GM21723 (cell line): ENCODE results near the gene APEH.

Experiments
- ATAC-seq: cut with Tn5 transposase; IDR thresholded peaks from one replicate; pipeline ENCODE4 v1.9.1; 2021; ENCODE audit warnings: mild to moderate bottlenecking, moderate library complexity; ENCODE audit not compliant: unreplicated experiment

The APEH gene

DNA sequence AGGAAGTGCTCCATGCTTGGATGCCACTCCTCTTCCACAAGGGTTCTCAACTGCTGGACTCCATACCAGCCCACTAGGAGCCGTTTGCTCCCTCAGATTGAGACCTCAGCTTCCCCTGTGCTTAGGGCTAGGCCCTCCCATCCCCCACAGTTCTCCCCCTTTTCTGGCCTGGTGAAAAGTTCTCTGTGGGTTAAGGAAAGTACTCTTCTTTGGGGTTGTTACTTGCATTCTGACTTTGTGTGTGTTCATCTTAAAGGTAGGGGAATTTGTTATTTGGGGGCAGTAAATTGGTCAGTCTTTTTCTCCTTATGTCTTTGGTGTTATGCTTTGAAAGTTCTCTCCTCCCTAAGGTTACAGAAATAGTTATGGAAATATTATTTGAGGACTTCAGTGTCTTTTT lies 24.0 kb upstream of the APEH start:
- no peak for ATAC-seq

DNA sequence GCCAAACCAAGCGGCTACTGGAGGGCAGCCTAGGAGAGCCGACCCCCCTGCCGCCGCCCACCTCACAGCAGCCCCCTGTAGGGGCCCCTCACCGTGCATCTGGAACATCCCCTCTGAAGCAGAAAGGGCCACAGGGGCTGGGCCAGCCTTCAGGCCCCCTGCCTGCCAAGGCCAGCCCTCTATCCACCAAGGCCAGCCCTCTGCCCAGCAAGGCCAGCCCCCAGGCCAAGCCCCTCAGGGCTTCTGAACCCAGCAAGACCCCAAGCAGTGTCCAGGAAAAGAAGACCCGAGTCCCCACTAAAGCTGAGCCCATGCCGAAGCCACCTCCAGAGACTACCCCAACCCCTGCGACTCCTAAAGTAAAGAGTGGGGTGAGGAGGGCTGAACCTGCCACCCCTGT lies 23.5 kb upstream of the APEH start:
- ATAC-seq: no peak

DNA sequence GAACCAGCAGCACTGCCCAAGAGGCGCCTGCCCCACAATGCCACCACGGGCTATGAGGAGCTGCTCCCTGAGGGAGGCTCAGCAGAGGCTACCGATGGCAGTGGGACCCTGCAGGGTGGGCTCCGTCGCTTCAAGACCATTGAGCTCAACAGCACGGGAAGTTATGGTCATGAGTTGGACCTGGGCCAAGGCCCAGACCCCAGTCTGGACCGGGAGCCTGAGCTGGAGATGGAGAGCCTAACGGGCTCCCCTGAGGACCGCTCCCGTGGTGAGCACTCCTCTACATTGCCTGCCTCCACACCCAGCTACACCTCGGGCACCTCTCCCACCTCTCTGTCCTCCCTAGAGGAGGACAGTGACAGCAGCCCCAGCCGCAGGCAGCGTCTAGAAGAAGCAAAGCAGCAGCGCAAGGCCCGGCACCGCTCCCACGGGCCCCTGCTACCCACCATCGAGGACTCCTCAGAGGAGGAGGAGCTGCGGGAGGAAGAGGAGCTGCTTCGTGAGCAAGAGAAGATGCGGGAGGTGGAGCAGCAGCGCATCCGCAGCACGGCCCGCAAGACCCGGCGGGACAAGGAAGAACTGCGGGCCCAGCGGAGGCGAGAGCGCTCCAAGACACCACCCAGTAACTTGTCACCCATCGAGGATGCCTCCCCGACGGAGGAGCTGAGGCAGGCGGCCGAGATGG lies 21.8 kb upstream of the APEH start:
- ATAC-seq: no peak

DNA sequence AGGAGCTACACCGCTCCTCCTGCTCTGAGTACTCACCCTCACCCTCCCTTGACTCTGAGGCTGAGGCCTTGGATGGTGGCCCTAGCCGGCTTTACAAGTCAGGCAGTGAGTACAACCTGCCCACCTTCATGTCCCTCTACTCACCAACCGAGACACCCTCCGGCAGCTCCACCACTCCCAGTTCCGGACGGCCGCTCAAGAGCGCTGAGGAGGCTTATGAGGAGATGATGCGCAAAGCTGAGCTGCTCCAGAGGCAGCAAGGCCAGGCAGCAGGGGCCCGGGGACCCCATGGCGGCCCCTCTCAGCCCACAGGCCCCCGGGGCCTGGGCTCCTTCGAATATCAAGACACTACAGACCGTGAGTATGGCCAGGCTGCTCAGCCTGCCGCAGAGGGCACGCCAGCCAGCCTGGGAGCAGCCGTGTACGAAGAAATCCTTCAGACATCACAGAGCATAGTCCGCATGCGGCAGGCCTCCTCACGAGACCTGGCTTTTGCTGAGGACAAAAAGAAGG lies 21.2 kb upstream of the APEH start:
- no peak for ATAC-seq

DNA sequence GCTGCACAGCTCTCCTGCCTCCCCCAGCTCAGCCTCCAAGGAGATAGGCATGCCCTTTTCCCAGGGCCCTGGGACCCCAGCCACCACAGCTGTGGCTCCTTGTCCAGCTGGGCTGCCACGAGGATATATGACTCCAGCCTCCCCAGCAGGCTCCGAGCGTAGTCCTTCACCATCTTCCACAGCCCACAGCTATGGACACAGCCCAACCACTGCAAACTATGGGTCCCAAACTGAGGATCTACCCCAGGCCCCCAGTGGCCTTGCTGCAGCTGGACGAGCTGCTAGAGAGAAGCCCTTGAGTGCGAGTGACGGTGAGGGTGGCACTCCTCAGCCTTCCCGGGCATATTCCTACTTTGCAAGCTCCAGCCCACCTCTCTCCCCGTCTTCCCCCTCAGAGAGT lies 20.5 kb upstream of the APEH start:
- ATAC-seq: no peak

DNA sequence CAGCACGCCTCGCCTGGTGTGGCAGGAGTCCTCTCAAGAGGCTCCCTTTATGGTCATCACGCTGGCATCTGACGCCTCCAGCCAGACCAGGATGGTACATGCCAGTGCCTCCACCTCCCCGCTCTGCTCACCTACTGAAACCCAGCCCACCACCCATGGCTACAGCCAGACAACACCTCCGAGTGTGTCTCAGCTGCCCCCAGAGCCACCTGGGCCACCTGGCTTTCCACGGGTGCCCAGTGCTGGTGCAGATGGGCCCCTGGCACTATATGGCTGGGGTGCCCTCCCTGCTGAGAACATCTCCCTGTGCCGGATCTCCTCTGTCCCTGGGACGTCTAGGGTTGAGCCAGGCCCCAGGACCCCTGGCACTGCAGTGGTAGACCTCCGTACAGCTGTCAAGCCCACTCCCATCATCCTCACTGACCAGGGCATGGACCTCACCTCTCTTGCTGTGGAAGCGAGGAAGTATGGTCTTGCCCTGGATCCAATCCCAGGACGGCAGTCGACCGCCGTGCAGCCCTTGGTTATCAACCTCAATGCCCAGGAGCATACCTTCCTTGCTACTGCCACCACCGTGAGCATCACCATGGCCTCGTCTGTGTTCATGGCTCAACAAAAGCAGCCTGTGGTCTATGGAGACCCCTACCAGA lies 19.9 kb upstream of the APEH start:
- ATAC-seq: no peak

DNA sequence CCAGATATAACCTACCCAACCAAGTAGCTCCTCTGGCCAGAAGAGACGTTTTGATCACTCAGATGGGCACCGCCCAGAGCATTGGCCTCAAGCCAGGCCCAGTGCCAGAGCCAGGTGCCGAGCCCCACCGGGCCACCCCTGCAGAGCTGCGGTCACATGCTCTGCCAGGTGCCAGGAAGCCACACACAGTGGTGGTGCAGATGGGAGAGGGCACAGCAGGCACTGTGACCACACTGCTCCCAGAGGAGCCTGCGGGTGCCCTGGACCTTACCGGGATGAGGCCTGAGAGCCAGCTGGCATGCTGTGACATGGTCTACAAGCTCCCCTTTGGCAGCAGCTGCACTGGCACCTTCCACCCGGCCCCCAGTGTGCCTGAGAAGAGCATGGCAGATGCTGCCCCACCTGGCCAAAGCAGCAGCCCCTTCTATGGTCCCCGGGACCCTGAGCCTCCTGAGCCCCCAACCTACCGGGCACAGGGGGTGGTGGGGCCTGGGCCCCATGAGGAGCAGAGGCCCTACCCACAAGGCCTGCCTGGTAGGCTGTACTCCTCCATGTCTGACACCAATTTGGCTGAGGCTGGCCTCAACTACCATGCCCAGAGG lies 19.1 kb upstream of the APEH start:
- no peak for ATAC-seq

DNA sequence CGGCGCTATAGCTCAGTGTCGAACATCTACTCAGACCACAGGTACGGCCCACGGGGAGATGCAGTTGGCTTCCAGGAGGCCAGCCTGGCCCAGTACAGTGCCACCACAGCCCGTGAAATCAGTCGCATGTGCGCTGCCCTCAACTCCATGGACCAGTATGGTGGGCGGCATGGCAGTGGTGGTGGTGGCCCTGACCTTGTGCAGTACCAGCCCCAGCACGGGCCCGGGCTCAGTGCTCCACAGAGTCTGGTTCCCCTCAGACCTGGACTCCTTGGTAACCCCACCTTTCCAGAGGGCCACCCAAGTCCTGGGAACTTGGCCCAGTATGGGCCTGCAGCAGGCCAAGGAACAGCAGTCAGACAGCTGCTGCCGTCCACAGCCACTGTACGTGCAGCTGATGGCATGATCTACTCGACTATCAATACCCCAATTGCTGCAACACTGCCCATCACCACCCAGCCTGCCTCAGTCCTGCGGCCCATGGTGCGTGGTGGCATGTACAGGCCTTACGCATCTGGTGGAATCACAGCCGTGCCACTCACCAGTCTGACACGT lies 18.3 kb upstream of the APEH start:
- ATAC-seq: no peak

DNA sequence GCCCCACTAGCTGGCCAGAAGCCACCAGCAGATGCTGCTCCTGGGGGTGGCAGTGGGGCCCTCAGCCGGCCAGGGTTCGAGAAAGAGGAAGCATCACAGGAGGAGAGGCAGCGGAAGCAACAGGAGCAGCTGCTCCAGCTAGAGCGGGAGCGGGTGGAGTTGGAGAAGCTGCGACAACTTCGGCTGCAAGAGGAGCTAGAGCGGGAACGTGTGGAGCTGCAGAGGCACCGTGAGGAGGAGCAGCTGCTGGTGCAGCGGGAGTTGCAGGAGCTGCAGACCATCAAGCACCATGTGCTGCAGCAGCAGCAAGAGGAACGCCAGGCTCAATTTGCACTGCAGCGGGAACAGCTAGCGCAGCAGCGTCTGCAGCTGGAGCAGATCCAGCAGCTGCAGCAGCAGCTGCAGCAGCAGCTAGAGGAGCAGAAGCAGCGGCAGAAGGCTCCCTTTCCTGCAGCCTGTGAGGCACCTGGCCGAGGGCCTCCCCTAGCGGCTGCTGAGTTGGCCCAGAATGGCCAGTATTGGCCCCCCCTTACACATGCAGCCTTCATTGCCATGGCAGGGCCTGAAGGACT lies 17.5 kb upstream of the APEH start:
- ATAC-seq: no peak

DNA sequence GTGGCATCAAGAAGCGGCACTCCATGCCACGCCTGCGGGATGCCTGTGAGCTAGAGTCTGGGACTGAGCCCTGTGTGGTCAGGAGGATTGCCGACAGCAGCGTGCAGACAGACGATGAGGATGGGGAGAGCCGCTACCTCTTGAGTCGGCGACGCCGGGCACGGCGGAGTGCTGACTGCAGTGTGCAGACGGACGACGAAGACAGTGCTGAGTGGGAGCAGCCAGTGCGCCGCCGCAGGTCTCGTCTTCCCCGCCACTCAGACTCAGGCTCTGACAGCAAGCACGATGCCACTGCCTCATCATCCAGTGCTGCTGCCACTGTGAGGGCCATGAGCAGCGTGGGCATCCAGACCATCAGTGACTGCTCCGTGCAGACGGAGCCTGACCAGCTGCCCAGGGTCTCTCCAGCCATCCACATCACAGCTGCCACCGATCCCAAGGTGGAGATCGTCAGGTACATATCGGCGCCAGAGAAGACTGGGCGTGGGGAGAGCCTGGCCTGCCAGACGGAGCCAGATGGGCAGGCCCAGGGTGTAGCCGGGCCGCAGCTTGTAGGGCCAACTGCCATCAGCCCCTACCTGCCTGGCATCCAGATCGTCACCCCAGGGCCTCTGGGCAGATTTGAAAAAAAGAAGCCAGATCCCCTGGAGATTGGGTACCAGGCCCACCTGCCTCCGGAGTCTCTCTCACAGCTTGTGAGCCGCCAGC lies 16.8 kb upstream of the APEH start:
- no peak for ATAC-seq

DNA sequence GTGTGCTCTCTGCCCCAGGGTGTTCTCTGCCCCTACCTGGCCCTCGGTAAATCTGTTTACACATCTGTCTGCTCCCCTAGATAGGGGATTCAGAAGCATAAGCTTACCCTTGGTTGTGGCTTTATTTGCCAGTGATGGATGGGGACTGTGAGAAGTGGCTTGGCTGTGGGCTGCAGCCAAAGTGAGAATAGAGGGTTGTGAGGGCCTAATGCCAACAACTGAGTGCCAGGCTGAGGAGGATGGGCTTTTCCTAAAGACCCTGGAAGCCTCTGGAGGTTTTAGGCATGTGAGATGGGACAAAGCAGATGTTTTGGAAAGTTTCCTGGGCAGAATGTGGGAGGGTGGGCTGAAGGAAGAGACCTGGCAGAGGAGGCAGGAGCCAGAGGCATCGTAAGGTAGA lies 15.4 kb upstream of the APEH start:
- no peak for ATAC-seq

DNA sequence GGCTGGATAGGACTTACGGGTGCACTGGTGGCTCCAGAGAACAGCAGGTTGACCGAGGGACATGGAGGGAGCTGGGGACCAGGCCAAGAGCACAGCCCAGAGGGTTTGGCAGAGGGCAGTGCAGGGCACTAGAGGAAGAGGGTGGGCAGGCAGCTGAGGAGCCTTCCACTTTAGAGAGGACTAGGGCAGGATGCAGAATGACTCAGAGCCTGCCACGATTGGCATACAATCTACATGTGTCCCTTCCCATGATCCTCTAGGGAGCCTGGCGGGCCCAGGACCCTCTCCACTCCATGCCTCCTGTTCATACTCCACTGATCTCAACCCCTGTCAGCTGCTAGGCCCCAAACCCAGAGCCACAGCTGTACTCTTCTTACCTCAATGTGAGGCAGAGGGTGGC lies 14.4 kb upstream of the APEH start:
- no peak for ATAC-seq

DNA sequence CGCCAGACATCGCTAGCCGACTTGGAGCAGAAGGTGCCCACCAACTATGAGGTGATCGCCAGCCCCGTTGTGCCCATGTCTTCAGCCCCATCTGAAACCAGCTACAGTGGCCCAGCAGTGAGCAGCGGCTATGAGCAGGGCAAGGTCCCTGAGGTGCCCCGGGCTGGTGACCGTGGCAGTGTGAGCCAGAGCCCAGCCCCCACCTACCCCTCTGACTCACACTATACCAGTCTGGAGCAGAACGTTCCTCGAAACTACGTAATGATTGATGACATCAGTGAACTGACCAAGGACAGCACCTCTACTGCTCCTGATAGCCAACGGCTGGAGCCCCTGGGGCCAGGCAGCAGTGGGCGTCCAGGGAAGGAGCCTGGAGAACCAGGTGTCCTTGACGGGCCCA lies 12.9 kb upstream of the APEH start:
- ATAC-seq: no peak

DNA sequence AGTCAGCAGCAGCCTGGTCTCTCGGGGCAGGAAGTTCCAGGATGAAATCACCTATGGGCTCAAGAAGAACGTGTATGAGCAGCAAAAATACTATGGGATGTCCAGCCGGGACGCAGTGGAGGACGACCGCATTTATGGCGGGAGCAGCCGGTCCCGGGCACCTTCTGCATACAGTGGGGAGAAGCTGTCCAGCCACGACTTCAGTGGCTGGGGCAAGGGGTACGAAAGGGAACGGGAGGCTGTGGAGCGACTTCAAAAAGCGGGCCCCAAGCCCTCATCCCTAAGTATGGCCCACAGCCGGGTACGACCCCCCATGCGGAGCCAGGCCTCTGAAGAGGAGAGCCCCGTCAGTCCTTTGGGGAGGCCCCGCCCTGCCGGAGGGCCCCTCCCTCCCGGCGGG lies 12.1 kb upstream of the APEH start:
- ATAC-seq: no peak

DNA sequence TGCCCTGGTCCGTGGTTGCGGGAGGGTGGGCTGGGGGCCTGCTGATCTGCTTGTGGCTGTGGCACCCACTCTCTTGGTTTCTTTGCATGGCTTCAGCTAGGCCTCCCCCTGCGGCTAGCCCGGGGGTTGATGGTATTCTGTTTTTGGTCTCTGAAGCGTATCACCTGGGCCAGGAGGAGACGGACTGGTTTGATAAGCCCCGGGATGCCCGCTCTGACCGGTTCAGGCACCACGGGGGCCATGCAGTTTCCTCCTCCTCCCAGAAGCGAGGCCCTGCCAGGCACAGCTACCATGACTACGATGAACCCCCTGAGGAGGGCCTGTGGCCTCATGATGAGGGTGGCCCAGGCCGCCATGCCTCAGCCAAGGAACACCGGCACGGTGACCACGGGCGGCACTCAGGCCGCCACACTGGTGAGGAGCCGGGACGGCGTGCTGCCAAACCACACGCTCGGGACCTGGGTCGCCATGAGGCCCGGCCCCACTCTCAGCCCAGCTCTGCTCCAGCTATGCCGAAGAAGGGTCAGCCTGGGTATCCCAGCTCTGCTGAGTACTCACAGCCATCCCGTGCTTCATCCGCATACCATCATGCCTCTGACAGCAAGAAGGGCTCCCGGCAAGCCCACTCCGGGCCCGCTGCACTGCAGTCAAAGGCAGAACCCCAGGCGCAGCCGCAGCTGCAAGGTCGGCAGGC lies 11.3 kb upstream of the APEH start:
- no peak for ATAC-seq

DNA sequence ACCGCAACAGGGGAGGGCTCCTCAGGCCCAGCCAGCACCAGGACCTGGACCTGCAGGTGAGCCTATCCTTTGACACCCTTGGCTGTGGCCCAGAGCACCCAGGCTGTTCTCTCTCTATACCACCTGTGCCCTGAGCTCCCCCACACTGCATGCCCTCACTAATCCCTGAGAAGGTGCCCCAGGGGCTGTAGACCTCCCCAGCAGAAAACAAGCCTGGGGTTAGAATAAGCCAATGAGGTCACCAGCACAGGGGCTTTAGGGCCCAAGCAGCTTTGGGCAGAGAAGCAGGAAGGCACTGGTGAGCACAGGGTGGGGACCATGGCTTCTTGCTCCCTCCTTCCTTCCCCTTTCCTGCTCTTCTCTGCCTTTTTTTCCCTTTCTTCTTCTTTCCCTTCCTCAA lies 10.3 kb upstream of the APEH start:
- no peak for ATAC-seq

DNA sequence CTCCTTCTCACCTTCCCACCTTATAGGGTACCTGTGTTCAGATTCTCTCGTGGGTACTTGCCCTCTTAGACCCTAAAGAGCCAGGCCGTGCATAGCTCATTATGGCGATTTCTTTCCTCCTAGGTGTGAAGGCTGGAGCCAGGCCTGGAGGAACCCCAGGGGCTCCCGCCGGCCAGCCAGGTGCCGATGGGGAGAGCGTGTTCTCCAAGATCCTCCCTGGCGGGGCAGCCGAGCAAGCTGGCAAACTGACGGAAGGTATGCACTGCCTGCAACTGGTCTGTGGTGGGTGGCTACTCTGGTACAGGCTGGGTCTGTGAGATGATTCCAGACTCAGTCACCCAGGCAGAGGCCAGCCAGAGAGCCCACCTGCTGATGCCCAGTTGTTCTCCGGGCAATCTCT lies 9.9 kb upstream of the APEH start:
- no peak for ATAC-seq

DNA sequence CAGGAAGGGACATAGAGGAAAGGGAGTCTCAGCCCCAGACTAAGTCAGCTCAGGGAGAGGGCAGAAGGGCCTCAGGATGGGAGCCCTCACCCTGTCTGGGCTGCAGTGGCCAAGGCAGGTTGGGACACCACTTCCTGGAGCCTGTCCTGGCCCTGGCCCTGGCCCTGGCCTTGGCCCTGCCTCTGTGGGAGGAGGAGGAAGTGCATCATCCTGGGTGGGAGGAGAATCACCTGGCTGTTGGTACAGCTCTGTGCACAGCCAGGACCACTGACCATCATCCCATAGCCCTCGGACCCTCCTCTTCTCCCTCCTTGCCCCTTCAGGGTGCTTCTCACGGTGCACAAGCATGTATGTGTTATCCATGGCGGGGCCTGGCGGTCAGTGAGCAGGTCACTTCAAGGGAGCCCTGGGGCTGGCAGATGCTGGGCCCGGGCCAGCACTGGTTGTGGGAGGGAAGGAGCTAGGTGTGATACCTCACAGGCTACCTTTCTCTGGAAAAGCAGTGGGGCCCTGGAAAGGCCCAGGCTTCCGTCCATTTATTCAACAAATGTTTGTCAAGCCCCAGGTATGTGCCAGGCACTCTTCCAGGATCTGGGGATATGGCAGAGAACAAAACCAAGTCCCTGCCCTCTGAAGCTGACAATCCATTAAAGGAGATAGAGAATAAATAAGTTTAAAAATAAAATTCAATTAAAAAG lies 8.2 kb upstream of the APEH start:
- ATAC-seq: no peak

DNA sequence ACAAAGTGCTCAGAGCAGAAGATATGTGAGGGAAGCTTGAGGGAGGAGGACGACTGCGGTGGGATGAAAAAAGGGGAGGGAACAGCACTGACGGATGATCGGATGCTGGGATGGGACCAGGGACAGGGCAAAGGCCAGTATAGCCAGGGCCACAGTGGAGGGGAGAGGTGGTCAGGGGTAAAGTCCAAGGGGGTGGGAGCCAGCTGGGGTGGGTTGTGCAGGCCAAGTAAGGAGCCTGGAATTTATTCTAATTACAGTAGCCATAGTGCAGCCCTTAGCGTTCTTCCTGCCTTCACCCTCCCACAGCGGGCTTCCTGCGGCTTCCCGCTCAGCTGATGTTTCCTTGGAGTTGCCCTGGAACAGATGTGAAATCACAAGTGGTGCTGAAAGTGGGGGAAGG lies 7.6 kb upstream of the APEH start:
- ATAC-seq: no peak
